Keratinocyte (primary cell): ENCODE measurements around the gene NOLC1. TPM values are rescaled to one million over a fixed set of nuclear protein-coding genes. Genes with fewer than 3 reads are reported as not detected.

Experiments used
- DNase-seq: peaks from one replicate; pipeline ENCODE4 v3.0.0-alpha.2; 2011; ENCODE audit warnings: low read depth, missing footprints, low spot score
- FAIRE-seq: peaks from 2 replicates; lab custom pipeline; 2011; peaks lifted over from hg19 to GRCh38; lab: Jason Lieb, UNC
- H2AFZ ChIP-seq: 2 replicates; pipeline ENCODE4 v1.6.0; 2012; ENCODE audit warnings: low read length, control low read depth, inconsistent platforms; ENCODE audit not compliant: control insufficient read depth
- H3K27ac ChIP-seq: 2 replicates; pipeline ENCODE4 v1.5.1; 2011; ENCODE audit warnings: low read length; ENCODE audit not compliant: control insufficient read depth, insufficient read depth
- H3K27me3 ChIP-seq: 3 replicates; pipeline ENCODE4 v1.6.0; 2011; ENCODE audit warnings: low read length; ENCODE audit not compliant: control insufficient read depth, insufficient read depth; ENCODE audit errors: extremely low read depth
- H3K36me3 ChIP-seq, 2 experiments: 2 replicates in 1 of 2; 3 replicates in 1 of 2; pipeline ENCODE4 v1.5.1; 2011; ENCODE audit warnings: low read length in 2 of 2, mild to moderate bottlenecking in 1 of 2; ENCODE audit not compliant: control insufficient read depth in 2 of 2, insufficient read depth in 2 of 2; ENCODE audit errors: extremely low read depth in 1 of 2
- H3K4me1 ChIP-seq: 3 replicates; pipeline ENCODE4 v1.5.1; 2011; ENCODE audit warnings: low read length; ENCODE audit not compliant: control insufficient read depth, insufficient read depth; ENCODE audit errors: extremely low read depth
- H3K4me2 ChIP-seq: 3 replicates; pipeline ENCODE4 v1.6.0; 2011; ENCODE audit warnings: low read depth, low read length; ENCODE audit not compliant: control insufficient read depth, insufficient read depth; ENCODE audit errors: extremely low read depth
- H3K4me3 ChIP-seq, 3 experiments: fragments of 200-600 bp in 1 of 3; sonication (generic) in 1 of 3; 2 replicates in 2 of 3; 3 replicates in 1 of 3; pipeline ENCODE4 v1.5.1; 2011 to 2016; ENCODE audit warnings: low read length in 3 of 3, mild to moderate bottlenecking in 3 of 3, control low read depth in 2 of 3, inconsistent platforms in 1 of 3, low read depth in 1 of 3, mixed read lengths in 1 of 3, mixed run types in 1 of 3, moderate library complexity in 1 of 3; ENCODE audit not compliant: control insufficient read depth in 2 of 3, insufficient read depth in 2 of 3; ENCODE audit errors: extremely low read depth in 1 of 3
- H3K79me2 ChIP-seq: 2 replicates; pipeline ENCODE4 v1.6.0; 2012; ENCODE audit warnings: low read length; ENCODE audit not compliant: control insufficient read depth, insufficient read depth
- H3K9ac ChIP-seq: 3 replicates; pipeline ENCODE4 v1.6.0; 2011; ENCODE audit warnings: low read length; ENCODE audit not compliant: control insufficient read depth, insufficient read depth; ENCODE audit errors: extremely low read depth
- H3K9me1 ChIP-seq: 3 replicates; pipeline ENCODE4 v1.6.0; 2011; ENCODE audit warnings: low read length; ENCODE audit not compliant: control insufficient read depth, insufficient read depth; ENCODE audit errors: extremely low read depth
- H3K9me3 ChIP-seq: 2 replicates; pipeline ENCODE4 v1.5.1; 2012; ENCODE audit warnings: low read depth, low read length; ENCODE audit not compliant: control insufficient read depth
- H4K20me1 ChIP-seq: 3 replicates; pipeline ENCODE4 v1.6.0; 2011; ENCODE audit warnings: low read length; ENCODE audit not compliant: control insufficient read depth, insufficient read depth; ENCODE audit errors: extremely low read depth
- EZH2 ChIP-seq: IDR thresholded peaks from one replicate; pipeline ENCODE4 v1.6.1; 2012; ENCODE audit warnings: inconsistent platforms, mild to moderate bottlenecking, low read length, moderate library complexity
- dilution Hi-C: fragments of 300-500 bp; cut with MboI; formaldehyde crosslinking; loops from one replicate; pipeline ENCODE4 v1.7.0; 2020; ENCODE audit warnings: low sequenced_read_pairs; ENCODE audit not compliant: extremely low pct_ligation_motif_present
- polyA plus RNA-seq, 5 experiments: library from polyadenylated mRNA; depleted of rRNA in 3 of 5; stranded (reverse) in 3 of 5; stranded (forward) in 1 of 5; unstranded in 1 of 5; fragments of >200 nt; gene quantifications; 1 replicate in 1 of 5; 2 replicates in 3 of 5; 3 replicates in 1 of 5; pipeline versions ENCODE4 v1.2.1 to v1.2.3, GENCODE V29; 2011 to 2012; ENCODE audit warnings: missing spikeins in 2 of 5, low read depth in 1 of 5, low replicate concordance in 1 of 5
- TF ChIP-seq, protein P1 (sequence below), 3 experiments: IDR thresholded peaks in 1 of 3; conservative IDR thresholded peaks in 1 of 3; optimal IDR thresholded peaks in 1 of 3; 2 replicates in 2 of 3; 3 replicates in 1 of 3; pipeline versions ENCODE3 to v1.5.1; 2011; ENCODE audit warnings: low read length in 3 of 3, mild to moderate bottlenecking in 3 of 3, moderate library complexity in 2 of 3, control low read depth in 1 of 3, inconsistent platforms in 1 of 3; ENCODE audit not compliant: insufficient read depth in 2 of 3; ENCODE audit errors: extremely low read depth in 1 of 3

NOLC1 gene
- polyA plus RNA-seq, 1 donor (not counting 4 experiments of a cell fraction or from before 2014, with no cell fraction given) = 126 TPM

DNA sequence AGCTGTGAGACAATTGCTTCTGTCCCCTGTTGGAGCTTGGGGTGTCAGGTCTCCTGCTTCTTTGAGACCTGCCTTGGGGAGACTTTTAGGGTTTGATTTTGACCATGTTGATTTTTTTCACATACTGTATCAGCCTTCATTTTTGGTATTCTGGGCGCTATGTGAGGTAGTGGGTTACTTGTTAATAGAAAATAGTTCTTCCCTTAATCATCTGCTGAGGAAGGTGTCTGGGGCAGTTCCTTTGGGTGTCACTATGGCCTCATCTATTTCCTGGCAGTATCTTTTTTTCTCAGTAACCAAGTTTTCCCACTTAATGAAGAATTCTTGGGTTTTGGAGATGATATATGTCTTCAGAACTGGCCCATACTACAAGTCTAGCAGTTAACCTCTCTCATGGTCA lies 4.6 kb upstream of the NOLC1 start:
- dilution Hi-C loops = no loop called here
- H3K4me3 ChIP-seq = no peak overlapping the region
- peaks cover 26% of the 10 kb centered on the region for H4K20me1 ChIP-seq
- TF ChIP-seq EZH2 = no peak
- TF ChIP-seq, protein P1, sequence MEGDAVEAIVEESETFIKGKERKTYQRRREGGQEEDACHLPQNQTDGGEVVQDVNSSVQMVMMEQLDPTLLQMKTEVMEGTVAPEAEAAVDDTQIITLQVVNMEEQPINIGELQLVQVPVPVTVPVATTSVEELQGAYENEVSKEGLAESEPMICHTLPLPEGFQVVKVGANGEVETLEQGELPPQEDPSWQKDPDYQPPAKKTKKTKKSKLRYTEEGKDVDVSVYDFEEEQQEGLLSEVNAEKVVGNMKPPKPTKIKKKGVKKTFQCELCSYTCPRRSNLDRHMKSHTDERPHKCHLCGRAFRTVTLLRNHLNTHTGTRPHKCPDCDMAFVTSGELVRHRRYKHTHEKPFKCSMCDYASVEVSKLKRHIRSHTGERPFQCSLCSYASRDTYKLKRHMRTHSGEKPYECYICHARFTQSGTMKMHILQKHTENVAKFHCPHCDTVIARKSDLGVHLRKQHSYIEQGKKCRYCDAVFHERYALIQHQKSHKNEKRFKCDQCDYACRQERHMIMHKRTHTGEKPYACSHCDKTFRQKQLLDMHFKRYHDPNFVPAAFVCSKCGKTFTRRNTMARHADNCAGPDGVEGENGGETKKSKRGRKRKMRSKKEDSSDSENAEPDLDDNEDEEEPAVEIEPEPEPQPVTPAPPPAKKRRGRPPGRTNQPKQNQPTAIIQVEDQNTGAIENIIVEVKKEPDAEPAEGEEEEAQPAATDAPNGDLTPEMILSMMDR (optimal IDR thresholded peaks at IDR 0.05 in 1 of 3, IDR thresholded peaks at IDR 0.05 in 1 of 3, conservative IDR thresholded peaks at IDR 0.05 in 1 of 3; ENCODE audit: extremely low read depth in 1 of 3, insufficient read depth in 2 of 3, low read length in 3 of 3) = no peak
- H3K79me2 ChIP-seq = peaks cover 48% of the 10 kb centered on the region
- no peaks in the 10 kb centered on the region for H3K9me1 ChIP-seq
- H3K4me2 ChIP-seq = no peak overlapping the region
- FAIRE-seq (no peak), DNase-seq (no peak)
- H3K4me1 ChIP-seq = peaks cover 23% of the 10 kb centered on the region
- no peak overlapping the region for H3K27ac ChIP-seq
- H3K9ac ChIP-seq = no peak overlapping the region
- H2AFZ ChIP-seq = no peak overlapping the region
- no peaks in the 10 kb centered on the region for H3K9me3 ChIP-seq
- peaks cover 41 to 53% of the 10 kb centered on the region in 2 experiments for H3K36me3 ChIP-seq
- H3K27me3 ChIP-seq = no peaks in the 10 kb centered on the region

DNA sequence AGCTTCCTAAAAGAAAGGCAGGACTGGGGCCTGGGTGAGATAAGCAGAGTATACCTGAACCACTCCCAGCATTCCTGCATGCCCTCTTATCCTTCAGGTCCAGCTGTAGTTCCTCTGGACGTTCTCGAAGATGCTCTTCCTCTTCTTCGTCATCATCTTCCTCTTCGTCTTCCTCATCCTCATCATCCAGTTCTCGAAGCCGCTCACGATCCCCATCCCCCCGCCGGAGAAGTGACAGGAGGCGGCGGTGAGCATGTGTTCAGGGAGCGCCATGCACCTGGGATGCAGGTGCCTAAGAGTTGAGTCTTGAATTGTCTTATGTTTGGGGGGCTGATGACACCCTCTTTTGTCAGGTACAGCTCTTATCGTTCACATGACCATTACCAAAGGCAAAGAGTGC lies 3.9 kb upstream of the NOLC1 start:
- FAIRE-seq = no peak
- Histone ChIP-seq H3K79me2 (peaks cover 49% of the 10 kb centered on the region), H3K9ac (no peak overlapping the region), H3K9me3 (no peaks in the 10 kb centered on the region), H3K9me1 (no peaks in the 10 kb centered on the region), H4K20me1 (peaks cover 22% of the 10 kb centered on the region), H3K4me3 (no peak overlapping the region), H3K27me3 (no peaks in the 10 kb centered on the region), H3K4me2 (no peak overlapping the region), H3K36me3 (peaks cover 36 to 49% of the 10 kb centered on the region in 2 experiments), H2AFZ (no peak overlapping the region), H3K4me1 (peaks cover 23% of the 10 kb centered on the region), H3K27ac (no peak overlapping the region)
- TF ChIP-seq, protein P1 (optimal IDR thresholded peaks at IDR 0.05 in 1 of 3, IDR thresholded peaks at IDR 0.05 in 1 of 3, conservative IDR thresholded peaks at IDR 0.05 in 1 of 3; ENCODE audit: extremely low read depth in 1 of 3, insufficient read depth in 2 of 3, low read length in 3 of 3) = no peak
- TF ChIP-seq EZH2 = no peak
- dilution Hi-C loops = no loop called here
- DNase-seq = no peak
